HEK293 (cell line): ENCODE results near the gene OPRM1.

ENCODE experiments used
- ATF2 ChIP-seq: fragments of 450-650 bp; formaldehyde crosslinking; IDR thresholded peaks from 2 replicates; pipeline ENCODE4 v1.5.1; 2016; ENCODE audit warnings: missing biosample characterization, missing genetic modification characterization, low read depth
- CTCF ChIP-seq: fragments of 450-650 bp; formaldehyde crosslinking; IDR thresholded peaks from 2 replicates; pipeline ENCODE4 v1.5.1; 2016; ENCODE audit warnings: missing biosample characterization, missing genetic modification characterization
- PBX3 ChIP-seq: sonication (generic); formaldehyde crosslinking; IDR thresholded peaks from 2 replicates; pipeline ENCODE4 v1.8.1; 2022; ENCODE audit warnings: mild to moderate bottlenecking, moderate library complexity, missing genetic modification reagents
- SETDB1 ChIP-seq: IDR thresholded peaks from one replicate; pipeline ENCODE4 v1.6.1; 2017; ENCODE audit warnings: mild to moderate bottlenecking, low read length, moderate library complexity, mixed read lengths; ENCODE audit not compliant: insufficient read length
- YY1 ChIP-seq: fragments of 450-650 bp; formaldehyde crosslinking; IDR thresholded peaks from 2 replicates; pipeline ENCODE4 v1.5.1; 2018; ENCODE audit warnings: missing biosample characterization, missing genetic modification characterization
- ZBTB21 ChIP-seq: fragments of 450-650 bp; formaldehyde crosslinking; IDR thresholded peaks from 2 replicates; pipeline ENCODE4 v1.5.1; 2017; ENCODE audit warnings: missing biosample characterization, missing genetic modification characterization
- ZNF146 ChIP-seq: fragments of 450-650 bp; formaldehyde crosslinking; IDR thresholded peaks from 2 replicates; pipeline ENCODE4 v1.5.1; 2016; ENCODE audit warnings: missing biosample characterization, missing genetic modification characterization
- ZNF302 ChIP-seq: fragments of 450-650 bp; formaldehyde crosslinking; IDR thresholded peaks from 2 replicates; pipeline ENCODE4 v1.5.1; 2016; ENCODE audit warnings: missing biosample characterization, missing genetic modification characterization, low read depth
- ZNF324 ChIP-seq: fragments of 450-650 bp; formaldehyde crosslinking; IDR thresholded peaks from 2 replicates; pipeline ENCODE4 v1.5.1; 2016; ENCODE audit warnings: missing biosample characterization, missing genetic modification characterization
- ZNF335 ChIP-seq: fragments of 450-650 bp; formaldehyde crosslinking; conservative IDR thresholded peaks from 2 replicates; pipeline ENCODE4 v1.5.1; 2016; ENCODE audit warnings: missing biosample characterization, missing genetic modification characterization
- ZNF510 ChIP-seq: fragments of 450-650 bp; formaldehyde crosslinking; IDR thresholded peaks from 2 replicates; pipeline ENCODE4 v1.5.1; 2018; ENCODE audit warnings: mild to moderate bottlenecking, missing genetic modification characterization, missing biosample characterization; ENCODE audit not compliant: insufficient replicate concordance
- ZNF514 ChIP-seq: fragments of 450-650 bp; formaldehyde crosslinking; IDR thresholded peaks from 2 replicates; pipeline ENCODE4 v1.5.1; 2016; ENCODE audit warnings: missing biosample characterization, missing genetic modification characterization
- ZNF830 ChIP-seq: fragments of 450-650 bp; IDR thresholded peaks from 2 replicates; pipeline ENCODE4 v1.5.0; 2018; ENCODE audit warnings: missing biosample characterization, missing genetic modification characterization, low read depth, mild to moderate bottlenecking, moderate library complexity
- ZSCAN30 ChIP-seq: fragments of 450-650 bp; IDR thresholded peaks from 2 replicates; pipeline ENCODE4 v1.5.1; 2018; ENCODE audit warnings: missing biosample characterization, mild to moderate bottlenecking, missing genetic modification characterization, moderate library complexity

GRCh38 chr6:154140743-154141142 lies 101.7 kb downstream of the OPRM1 start:
- TF ChIP-seq CTCF (tag by site-specific recombination) (no peak), ZNF146 (tag by site-specific recombination) (no peak), ZNF510 (tag by site-specific recombination) (no peak), ZNF302 (tag by site-specific recombination) (no peak), ZSCAN30 (tag by site-specific recombination) (no peak), ZBTB21 (no peak), SETDB1 (no peak), ZNF830 (tag by site-specific recombination) (no peak), ATF2 (tag by site-specific recombination) (no peak), PBX3 (no peak), ZNF514 (tag by site-specific recombination) (no peak), ZNF335 (tag by site-specific recombination) (no peak), YY1 (tag by site-specific recombination) (no peak), ZNF324 (tag by site-specific recombination) (no peak)
